Stimulated activated CD8-positive, alpha-beta memory T cell treated with anti-CD3 and anti-CD28 coated beads, Interleukin-7, amount 100 ng/mL, for 24 hours (primary cell): Measurements from ENCODE around the gene NEUROD2.

Source experiments
- DNase-seq: peaks from one replicate; pipeline ENCODE4 v3.0.0-alpha.2; 2020; ENCODE audit warnings: low read depth

The NEUROD2 gene

GRCh38 chr17:39607851-39608130, at the start of gene NEUROD2:
Gene NEUROD2 (minus strand): TSS chr17:39607920. CDS start chr17:39606599, 1,321 bp downstream.
- no peak for DNase-seq

- no peak for DNase-seq
These were observed 47.4 kb upstream of the NEUROD2 start for GRCh38 chr17:39655105-39655504.

- peak; percentile 74 for DNase-seq
These were observed 46.1 kb upstream of the NEUROD2 start for GRCh38 chr17:39653662-39654331.

- DNase-seq, result no peak
These were observed 45.6 kb upstream of the NEUROD2 start for GRCh38 chr17:39653316-39653661.

GRCh38 chr17:39652587-39653315, 45.0 kb upstream of the NEUROD2 start:
- no peak for DNase-seq

GRCh38 chr17:39651923-39652586, 44.3 kb upstream of the NEUROD2 start:
- DNase-seq, result no peak

GRCh38 chr17:39650121-39650579, 42.4 kb upstream of the NEUROD2 start:
- no peak for DNase-seq

GRCh38 chr17:39648616-39649366, 41.1 kb upstream of the NEUROD2 start:
- no peak for DNase-seq

- DNase-seq, result no peak
These were observed 39.5 kb upstream of the NEUROD2 start for GRCh38 chr17:39647256-39647655.

GRCh38 chr17:39643271-39643670, 35.6 kb upstream of the NEUROD2 start:
- DNase-seq, result no peak

- no peak for DNase-seq
These were observed 34.8 kb upstream of the NEUROD2 start for GRCh38 chr17:39642291-39643074.

- no peak for DNase-seq
These were observed 34.2 kb upstream of the NEUROD2 start for GRCh38 chr17:39641883-39642282.

GRCh38 chr17:39641097-39641496, 33.4 kb upstream of the NEUROD2 start:
- no peak for DNase-seq

GRCh38 chr17:39640591-39641031, 32.9 kb upstream of the NEUROD2 start:
- no peak for DNase-seq

GRCh38 chr17:39639566-39640458, 32.1 kb upstream of the NEUROD2 start:
- DNase-seq, result no peak

- DNase-seq, result no peak
These were observed 31.3 kb upstream of the NEUROD2 start for GRCh38 chr17:39639043-39639442.

- no peak for DNase-seq
These were observed 30.6 kb upstream of the NEUROD2 start for GRCh38 chr17:39638317-39638716.

GRCh38 chr17:39636927-39637736, 29.4 kb upstream of the NEUROD2 start, which contains the start of gene STARD3:
Gene STARD3 (plus strand): TSS chr17:39637144. CDS start chr17:39653532, 16,388 bp downstream.
- peak; percentile 87 for DNase-seq

- DNase-seq, result no peak
These were observed 28.8 kb upstream of the NEUROD2 start for GRCh38 chr17:39636587-39636926.
